GM21528 (cell line): ENCODE data around the gene SLC13A5.

Source experiments
- ATAC-seq: cut with Tn5 transposase; IDR thresholded peaks from one replicate; pipeline ENCODE4 v1.9.1; 2021; ENCODE audit warnings: mild to moderate bottlenecking, moderate library complexity; ENCODE audit not compliant: unreplicated experiment, low FRiP score

SLC13A5 gene

DNA sequence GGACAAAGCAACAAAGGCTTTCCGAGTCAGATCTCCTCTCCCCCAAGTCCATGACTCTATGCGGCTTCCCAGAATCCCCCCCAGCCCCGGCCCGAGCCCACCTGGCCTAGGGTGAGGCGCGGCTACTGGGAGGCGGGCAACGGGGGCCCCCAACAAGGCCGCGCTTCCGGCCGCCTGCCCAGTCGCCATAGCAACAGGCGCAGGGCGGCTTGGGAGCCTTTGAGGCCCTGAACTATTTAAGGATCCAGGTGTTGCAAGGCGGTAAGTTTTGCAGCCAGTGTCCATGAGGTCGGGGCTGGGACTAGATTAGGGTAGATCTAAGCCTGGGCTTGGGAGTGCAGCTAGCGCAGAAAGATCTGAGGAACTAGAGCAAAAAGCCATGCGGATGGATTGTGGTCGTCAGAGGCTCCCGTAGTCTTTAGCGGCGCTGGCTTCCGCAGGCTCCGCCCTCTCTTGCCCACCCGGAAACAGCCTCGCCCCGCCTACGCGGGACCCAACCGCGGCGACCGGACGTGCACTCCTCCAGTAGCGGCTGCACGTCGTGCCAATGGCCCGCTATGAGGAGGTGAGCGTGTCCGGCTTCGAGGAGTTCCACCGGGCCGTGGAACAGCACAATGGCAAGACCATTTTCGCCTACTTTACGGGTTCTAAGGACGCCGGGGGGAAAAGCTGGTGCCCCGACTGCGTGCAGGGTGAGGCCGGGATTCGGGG, 72.5 kb downstream of the SLC13A5 start, which contains the start of the genes KIAA0753 and TXNDC17:
Gene KIAA0753, minus strand, starts transcription at position 176 of the 711 bp plus-strand sequence. CDS start 5,608 bp downstream, outside the sequence.
Gene TXNDC17, plus strand, starts transcription at position 525 of the 711 bp plus-strand sequence. Its CDS starts 23 bp downstream, at position 548.
- ATAC-seq, result peak; percentile 85

DNA sequence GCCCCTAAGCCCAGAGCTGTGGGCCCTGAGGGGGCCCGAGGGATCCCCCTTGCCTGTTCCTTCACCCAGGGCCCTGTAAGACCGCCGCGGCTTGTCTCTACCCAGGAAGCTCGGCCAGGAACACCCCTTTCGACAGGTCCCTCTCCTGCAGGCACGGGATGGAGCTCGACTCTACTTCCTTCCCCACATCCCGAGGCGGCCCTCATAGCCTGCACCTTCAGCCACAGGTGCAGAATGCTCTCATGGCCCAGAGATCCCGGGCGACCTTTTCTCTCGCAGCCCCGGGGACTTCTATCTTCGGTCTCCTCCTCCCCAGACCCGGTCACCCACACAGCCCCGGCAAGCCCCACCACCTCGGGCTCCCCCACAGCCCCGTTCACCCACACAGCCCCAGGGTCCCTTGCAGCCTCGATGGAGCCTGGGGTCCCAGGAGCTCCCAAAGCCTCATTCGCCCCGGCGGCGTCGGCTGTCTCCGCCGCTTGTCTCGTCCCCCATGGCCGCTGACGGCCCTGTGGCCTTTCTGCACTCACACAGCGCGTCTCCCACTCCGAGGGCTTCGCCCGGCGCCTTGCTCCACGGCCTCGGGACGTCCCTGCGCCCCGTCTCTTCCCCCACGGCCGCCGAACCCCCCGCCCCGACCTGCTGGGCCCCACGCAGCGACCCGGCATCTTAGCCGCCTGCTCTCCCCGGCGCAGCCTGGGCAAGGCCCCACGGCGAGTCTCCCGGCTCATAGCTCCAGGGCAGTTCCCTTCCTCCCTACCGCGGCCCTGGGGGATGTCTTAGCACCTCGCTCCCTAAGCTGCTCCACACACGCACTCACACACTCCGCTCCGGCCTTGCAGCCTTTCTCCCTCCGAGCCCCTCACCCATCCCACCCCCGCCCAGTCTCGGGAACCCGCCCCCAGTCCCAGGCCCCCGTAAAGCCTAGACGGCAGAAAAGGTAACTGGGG, 73.3 kb downstream of the SLC13A5 start:
- peak; percentile 16 for ATAC-seq

DNA sequence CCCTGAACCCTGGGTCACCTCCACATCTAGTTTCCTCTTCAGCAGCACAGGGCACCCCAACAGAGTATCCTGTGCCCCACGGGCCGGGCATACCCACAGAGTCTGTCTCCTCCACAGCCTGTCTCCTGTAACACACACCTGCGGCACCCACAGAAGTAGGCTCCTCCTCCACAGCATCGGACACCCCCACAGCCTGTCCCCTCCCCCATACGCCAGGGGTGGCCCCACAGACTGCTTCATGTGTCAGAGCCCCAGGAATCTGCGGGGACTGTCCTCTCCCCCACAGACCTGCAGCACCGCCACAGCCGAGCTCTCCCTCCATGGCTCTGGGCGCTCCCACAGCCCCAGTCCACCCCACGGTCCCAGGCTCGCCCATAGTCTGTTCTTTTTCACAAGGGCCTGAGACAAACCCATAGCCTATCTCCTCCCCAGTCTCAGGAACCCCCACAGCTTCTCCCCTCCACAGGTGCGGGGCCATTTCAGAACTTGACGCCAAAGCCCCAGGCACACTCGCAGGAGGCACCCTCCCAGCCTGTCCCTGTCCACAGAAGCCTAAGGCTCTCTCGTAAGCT, 74.1 kb downstream of the SLC13A5 start:
- no peak for ATAC-seq

DNA sequence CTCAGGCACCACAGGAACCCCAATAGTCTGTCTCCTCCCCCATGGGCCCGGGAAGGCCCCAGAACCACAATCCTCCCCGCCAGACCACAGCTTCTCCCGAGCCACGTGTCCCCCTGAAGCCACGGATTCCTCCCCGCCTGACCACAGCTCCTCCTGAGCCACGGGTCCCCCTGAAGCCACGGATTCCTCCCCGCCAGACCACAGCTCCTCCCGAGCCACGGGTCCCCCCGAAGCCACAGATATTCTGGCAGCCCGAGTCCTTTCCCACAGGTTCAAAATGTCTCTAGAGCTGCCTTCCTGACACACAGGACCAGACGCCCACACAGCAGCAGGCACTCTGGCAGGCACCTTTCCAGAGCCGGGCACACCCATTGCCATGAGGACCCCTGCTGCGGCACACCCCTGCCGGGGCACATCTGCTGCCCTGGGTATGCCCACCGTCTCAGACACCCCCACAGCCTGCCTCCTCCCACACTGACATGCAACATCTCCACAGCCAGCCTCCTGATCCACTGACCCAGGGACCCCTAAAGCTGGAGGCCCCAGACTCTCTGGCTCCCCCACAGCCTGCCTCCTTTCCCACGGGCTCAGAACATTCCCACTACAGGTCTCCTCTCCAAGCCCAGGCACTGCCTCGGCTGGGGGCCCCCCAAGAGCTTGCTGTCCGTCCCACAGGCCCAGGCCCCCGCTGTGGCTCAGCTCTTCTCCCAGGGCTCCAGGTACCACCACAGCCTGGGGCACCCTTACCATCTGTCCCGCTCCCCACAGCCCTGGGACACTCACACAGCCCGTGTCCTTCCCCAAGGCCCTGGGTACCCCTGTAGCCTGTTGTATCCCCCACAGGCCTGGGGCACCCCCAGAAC, 74.9 kb downstream of the SLC13A5 start:
- ATAC-seq, result no peak

DNA sequence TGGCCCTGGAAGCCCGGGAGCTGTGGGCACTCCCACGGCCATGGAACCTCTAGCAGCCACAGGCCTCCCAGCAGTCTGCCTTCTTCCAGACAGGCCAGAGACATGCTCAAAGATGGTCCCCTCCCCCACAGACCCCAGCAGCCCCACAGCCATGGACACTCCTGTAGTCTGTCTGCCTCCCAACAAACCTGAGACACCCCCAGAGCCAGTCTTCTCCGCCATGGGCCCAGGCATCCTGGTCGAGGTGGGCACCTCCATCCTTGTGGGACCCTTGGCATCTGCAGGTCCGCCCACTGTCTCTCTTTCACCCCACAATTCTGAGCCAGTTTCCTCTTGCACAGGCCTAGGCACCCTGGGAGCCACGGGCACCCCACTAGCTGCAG, 75.7 kb downstream of the SLC13A5 start:
- no peak for ATAC-seq

DNA sequence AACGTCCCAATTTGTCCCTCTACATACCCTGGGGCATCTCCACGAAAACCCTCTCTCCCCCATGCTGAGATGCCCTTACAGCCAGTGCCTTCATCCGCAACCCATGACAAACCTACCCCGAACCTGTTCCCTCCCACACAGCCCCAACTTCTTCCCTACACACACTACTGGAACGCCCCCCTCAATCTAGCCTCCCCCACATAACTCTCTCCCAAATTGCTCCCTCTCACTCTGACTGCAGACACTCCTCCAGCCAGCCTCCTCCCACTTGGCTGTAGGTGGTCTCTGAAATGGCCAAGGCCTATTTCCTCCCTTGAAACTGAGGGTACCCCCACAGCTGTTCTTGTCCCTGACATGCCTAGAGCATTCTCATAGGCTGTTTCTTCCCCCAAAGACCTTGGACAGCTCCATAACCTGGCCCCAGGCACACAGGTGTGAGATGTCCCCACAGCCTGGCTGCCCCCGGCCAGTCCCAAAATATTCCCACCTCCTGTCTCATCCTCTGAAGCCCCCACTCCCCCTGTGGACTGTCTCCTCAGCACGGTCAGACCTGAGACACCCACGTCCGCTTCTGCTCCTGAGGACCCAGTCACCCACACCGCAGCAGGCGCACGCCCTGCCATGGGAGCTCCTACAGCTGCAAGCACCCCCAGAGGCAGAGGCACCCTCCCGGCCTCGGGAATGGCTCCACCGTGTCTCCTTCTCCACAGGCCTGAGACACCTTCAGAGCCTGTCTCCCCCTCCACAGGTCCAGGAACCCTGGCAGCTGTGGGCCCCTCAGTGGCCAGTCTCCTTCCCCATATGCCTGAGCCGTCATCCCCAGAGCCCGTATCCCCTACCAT, 76.3 kb downstream of the SLC13A5 start:
- ATAC-seq, result no peak

DNA sequence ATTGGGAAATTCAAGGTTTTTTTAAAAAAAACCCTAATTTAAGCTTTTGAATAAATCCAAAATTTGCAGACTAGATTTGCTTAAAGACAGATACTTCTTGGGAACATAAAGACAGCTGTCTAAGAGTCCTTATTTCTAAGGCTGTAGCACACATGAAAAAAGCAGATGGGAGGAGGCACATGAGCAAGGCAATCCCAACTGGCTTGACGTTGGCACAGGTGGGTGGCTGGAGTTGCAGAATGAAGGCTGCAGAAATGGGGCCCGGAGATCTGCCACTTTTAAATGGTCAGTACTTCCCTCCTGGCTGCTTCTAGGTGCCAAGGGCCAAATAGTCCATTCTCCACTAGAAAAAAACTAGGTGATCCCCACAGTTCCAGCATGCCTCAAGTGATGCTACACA, 77.1 kb downstream of the SLC13A5 start:
- no peak for ATAC-seq
